ENCODE measurements around the gene IRAK3. TPM values are rescaled to one million over a fixed set of nuclear protein-coding genes. Genes with fewer than 3 reads are reported as not detected.

Gene IRAK3
- total RNA-seq, 2 donors from 2014 or later = 0.66 to 1.0 TPM

DNA sequence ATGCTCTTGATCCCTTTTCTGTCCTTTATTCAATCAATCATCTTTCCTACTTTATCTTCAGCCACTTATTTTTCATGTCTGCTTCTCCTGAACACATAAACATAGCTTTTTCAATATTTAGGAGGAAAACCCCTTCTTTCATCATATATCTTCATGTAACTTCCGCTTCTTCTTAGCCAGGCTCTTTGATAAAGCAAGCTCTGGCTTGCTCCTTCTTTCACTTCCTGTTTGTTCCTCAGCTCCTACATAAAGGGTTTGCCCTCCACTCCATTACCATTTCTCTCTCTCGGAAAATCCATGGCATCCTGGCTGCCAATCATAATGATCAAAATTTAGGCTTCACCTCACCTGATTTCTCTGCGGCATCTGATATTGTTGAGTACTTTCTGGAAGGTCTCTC lies 79.5 kb downstream of the IRAK3 start:
- Mint-ChIP-seq H3K36me3 (no peaks in the 10 kb centered on the region), H3K27ac (no peak overlapping the region), H3K9me3 (no peaks in the 10 kb centered on the region)
- DNase-seq (ENCODE audit: low spot score in 2 of 2) (no peak), ATAC-seq (no peak)

DNA sequence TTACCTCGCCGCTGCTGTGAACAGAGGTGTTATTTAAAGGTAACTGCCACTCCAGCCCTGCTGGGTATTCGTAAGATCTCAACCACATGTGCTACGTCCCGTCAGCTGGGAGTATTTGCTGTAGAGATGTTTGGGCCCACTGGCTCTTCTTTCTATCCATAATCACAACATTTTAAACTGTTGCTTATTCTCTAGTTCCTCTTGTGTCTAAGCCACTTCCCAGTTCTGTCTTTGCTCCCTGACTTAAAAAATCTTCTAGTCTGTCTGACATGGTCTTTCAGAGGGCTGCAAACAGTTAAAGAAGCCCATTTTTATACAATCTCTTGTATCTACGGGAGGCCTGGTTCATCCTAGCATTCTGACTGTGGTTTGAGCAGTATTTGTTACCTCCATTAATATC lies 80.1 kb downstream of the IRAK3 start:
- Mint-ChIP-seq H3K27ac (no peak overlapping the region), H3K36me3 (no peaks in the 10 kb centered on the region), H3K9me3 (no peaks in the 10 kb centered on the region)

DNA sequence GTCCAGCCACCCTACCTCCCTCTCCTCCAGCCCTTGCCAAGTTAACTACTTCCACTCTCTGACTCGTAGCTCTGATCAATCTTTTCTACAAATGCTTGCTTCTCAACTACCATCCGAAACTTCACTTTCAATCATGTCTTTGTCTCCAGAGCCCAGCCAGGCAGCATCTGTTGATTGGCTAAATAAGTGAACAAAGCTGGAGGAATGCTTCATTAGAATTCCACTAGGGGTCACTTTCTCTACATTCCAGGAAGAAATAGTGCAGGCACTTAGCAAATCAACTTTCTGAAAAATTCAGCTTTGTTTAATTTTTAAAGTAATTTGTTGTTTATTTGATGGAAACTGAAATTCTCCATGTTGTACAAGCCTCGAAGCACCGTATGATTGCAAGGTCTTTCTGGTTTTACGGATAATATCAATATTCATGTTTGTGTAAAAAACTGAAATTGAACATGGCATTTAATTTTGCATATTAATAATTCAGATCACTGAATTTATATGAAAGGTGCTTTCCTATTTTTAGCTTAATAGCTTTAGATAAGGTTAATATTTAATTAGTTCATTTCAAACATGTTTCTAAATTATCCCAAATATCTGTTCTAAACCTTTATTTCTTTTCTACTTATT lies 80.9 kb downstream of the IRAK3 start:
- no peak overlapping the region for H3K27ac Mint-ChIP-seq
- no peaks in the 10 kb centered on the region for H3K36me3 Mint-ChIP-seq
- DNase-seq (ENCODE audit: low spot score in 2 of 2) (no peak), ATAC-seq (peak; percentile 67 to 79)
- H3K9me3 Mint-ChIP-seq = no peaks in the 10 kb centered on the region

More for the DNA sequence above, 80.1 kb downstream of the IRAK3 start:
- ATAC-seq (no peak), DNase-seq (ENCODE audit: low spot score in 2 of 2) (no peak)

DNA sequence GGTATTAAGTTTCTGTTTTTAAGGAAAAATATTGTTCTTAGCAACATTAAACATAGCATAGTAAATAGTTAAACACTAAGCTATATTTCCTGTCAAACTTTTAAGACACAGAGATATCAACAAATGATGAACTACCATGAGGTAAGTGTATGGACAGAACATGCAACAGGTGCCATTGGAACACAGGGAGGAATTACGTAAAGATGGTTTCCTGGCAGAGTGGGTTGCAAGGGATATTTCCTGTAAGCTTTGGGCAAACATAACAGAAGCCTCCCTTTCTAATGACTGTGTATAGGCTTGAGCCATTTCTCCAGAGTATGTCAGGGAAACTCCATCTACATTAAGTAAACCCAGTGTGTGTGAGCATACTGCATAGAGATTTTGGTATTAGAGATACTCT lies 81.6 kb downstream of the IRAK3 start:
- Mint-ChIP-seq H3K27ac (no peak overlapping the region), H3K36me3 (no peaks in the 10 kb centered on the region), H3K9me3 (no peaks in the 10 kb centered on the region)
- no peak for DNase-seq (ENCODE audit: low spot score in 2 of 2)
- ATAC-seq = no peak

GRCh38 chr12:66272650-66273049 lies 83.6 kb downstream of the IRAK3 start:
- no peak for DNase-seq (ENCODE audit: low spot score in 2 of 2)
- H3K36me3 Mint-ChIP-seq = no peaks in the 10 kb centered on the region
- ATAC-seq = no peak
- no peak overlapping the region for H3K27ac Mint-ChIP-seq
- H3K9me3 Mint-ChIP-seq = no peaks in the 10 kb centered on the region

GRCh38 chr12:66273147-66273546 lies 84.1 kb downstream of the IRAK3 start:
- DNase-seq (ENCODE audit: low spot score in 2 of 2) (no peak), ATAC-seq (no peak)
- Mint-ChIP-seq H3K9me3 (no peaks in the 10 kb centered on the region), H3K36me3 (no peaks in the 10 kb centered on the region), H3K27ac (no peak overlapping the region)

GRCh38 chr12:66275040-66275439 lies 86.0 kb downstream of the IRAK3 start:
- no peak for DNase-seq (ENCODE audit: low spot score in 2 of 2)
- peak overlapping the region in 1 of 2 donors; percentile 31 for H3K27ac Mint-ChIP-seq

GRCh38 chr12:66279123-66279712 lies 90.2 kb downstream of the IRAK3 start:
- ATAC-seq (peak in 1 of 2 donors; percentile 70), DNase-seq (ENCODE audit: low spot score in 2 of 2) (peak in 1 of 2 donors; percentile 15)
- Mint-ChIP-seq H3K9me3 (peaks cover 6% of the 10 kb centered on the region in 2 donors), H3K36me3 (peaks cover 6 to 12% of the 10 kb centered on the region in 2 donors), H3K27ac (no peak overlapping the region)

More at GRCh38 chr12:66275040-66275439, 86.0 kb downstream of the IRAK3 start:
- peak; percentile 46 to 94 for ATAC-seq
- Mint-ChIP-seq H3K36me3 (no peaks in the 10 kb centered on the region), H3K9me3 (no peaks in the 10 kb centered on the region)

DNA sequence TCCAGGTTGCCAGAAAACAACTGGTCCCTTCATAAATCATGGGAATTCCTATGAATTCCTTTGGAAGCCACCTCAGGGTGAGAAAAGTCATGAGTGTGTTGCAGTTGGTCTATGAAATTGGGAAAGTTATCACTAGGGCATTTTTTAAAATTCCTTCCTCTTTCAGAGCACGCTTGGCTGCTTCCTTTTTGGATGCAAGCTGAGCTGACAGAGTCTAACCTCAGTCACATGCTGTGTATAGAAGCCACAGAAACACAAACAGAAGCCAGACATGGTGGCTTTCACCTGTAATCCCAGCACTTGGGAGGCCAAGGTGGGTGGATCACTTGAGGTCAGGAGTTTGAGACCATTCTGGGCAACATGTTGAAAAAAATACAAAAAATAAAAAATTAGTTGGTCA lies 91.5 kb downstream of the IRAK3 start:
- H3K9me3 Mint-ChIP-seq = peaks cover 6% of the 10 kb centered on the region in 2 donors
- DNase-seq (ENCODE audit: low spot score in 2 of 2) (no peak), ATAC-seq (no peak)
- no peak overlapping the region for H3K27ac Mint-ChIP-seq
- H3K36me3 Mint-ChIP-seq = peaks cover 6 to 12% of the 10 kb centered on the region in 2 donors

GRCh38 chr12:66282244-66282643 lies 93.2 kb downstream of the IRAK3 start:
- no peak for DNase-seq (ENCODE audit: low spot score in 2 of 2)
- peaks cover 15 to 17% of the 10 kb centered on the region in 2 donors for H3K9me3 Mint-ChIP-seq
- no peak for ATAC-seq
- no peak overlapping the region for H3K27ac Mint-ChIP-seq
- H3K36me3 Mint-ChIP-seq = peaks cover 6 to 19% of the 10 kb centered on the region in 2 donors

DNA sequence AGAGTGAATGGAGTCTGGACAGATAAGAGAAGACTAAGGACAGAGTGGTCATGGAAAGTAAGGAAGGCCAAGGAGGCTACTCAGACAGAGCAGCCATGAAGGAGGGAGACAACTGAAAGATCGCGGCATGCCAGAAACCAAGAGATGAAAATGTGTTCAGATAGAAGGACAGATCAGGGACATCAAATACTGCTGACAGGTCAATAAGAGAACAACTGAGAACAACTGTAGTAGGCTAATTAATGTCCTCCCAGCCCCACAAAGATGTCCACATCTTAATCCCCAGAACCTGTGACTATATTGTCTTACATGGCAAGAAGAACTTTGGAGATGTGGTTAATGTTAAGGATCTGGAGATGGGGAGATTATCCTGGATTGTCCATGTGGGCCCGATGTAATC lies 98.3 kb downstream of the IRAK3 start:
- Mint-ChIP-seq H3K27ac (peak overlapping the region; percentile 37 to 67), H3K9me3 (peaks cover 15 to 27% of the 10 kb centered on the region in 2 donors), H3K36me3 (peaks cover 0 to 26% of the 10 kb centered on the region in 2 donors)
- DNase-seq (ENCODE audit: low spot score in 2 of 2) (no peak), ATAC-seq (no peak)

DNA sequence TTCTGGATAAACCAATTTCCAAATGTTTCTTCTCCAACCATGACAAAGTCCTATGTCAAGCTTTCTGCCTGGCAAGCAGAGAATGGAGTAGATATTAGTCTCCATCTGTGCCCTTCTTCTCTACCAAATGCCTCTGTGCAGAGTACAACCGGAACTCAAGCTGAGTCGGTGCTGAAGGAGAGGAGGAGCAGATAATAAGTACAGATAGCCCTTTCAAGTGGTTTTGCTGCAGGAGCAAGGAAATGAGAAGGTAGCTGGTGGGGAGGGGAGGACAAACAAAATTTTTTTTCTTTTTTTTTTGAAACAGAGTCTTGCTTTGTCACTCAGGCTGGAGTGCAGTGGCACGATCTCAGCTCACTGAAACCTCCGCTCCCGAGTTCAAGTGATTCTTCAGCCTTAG lies 99.1 kb downstream of the IRAK3 start:
- H3K9me3 Mint-ChIP-seq = peaks cover 15 to 29% of the 10 kb centered on the region in 2 donors
- H3K27ac Mint-ChIP-seq = peak overlapping the region in 1 of 2 donors; percentile 67
- DNase-seq (ENCODE audit: low spot score in 2 of 2) = peak in 1 of 2 donors; percentile 27
- H3K36me3 Mint-ChIP-seq = peaks cover 0 to 25% of the 10 kb centered on the region in 2 donors
- ATAC-seq = peak; percentile 91

GRCh38 chr12:66289485-66289884 lies 100.5 kb downstream of the IRAK3 start:
- Mint-ChIP-seq H3K9me3 (peaks cover 15 to 33% of the 10 kb centered on the region in 2 donors), H3K36me3 (peaks cover 0 to 25% of the 10 kb centered on the region in 2 donors), H3K27ac (peak overlapping the region in 1 of 2 donors; percentile 73)
- ATAC-seq (no peak), DNase-seq (ENCODE audit: low spot score in 2 of 2) (no peak)

GRCh38 chr12:66290716-66291200 lies 101.7 kb downstream of the IRAK3 start:
- Mint-ChIP-seq H3K9me3 (peaks cover 15 to 33% of the 10 kb centered on the region in 2 donors), H3K27ac (peak overlapping the region; percentile 32 to 73), H3K36me3 (peaks cover 0 to 25% of the 10 kb centered on the region in 2 donors)
- DNase-seq (ENCODE audit: low spot score in 2 of 2) = no peak
- ATAC-seq = peak; percentile 42 to 78

DNA sequence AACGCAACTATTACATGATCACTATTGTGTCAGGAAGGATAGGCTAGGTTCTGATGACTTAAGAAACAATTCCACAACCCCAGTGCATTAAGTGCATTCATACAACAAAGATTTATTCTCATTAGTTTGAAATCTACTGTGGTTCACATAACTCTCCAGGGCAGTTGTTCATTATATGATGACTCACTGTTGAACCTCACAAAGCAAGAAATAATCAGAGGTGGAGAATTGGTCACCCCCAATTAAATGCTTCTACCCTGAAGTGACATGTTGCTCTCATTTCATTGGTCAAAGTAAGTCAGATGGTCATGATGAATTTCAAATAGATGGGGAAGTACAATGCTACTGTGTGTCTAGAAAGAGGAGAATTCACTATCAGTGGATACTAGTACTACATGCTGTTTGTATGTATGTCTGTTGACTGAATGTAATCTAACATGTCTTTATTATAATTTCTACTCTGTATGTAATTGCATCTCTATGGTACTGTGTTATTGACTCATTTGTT lies 107.2 kb downstream of the IRAK3 start:
- Mint-ChIP-seq H3K9me3 (peaks cover 3 to 13% of the 10 kb centered on the region in 2 donors), H3K36me3 (peaks cover 0 to 6% of the 10 kb centered on the region in 2 donors)
- no peak for DNase-seq (ENCODE audit: low spot score in 2 of 2)

DNA sequence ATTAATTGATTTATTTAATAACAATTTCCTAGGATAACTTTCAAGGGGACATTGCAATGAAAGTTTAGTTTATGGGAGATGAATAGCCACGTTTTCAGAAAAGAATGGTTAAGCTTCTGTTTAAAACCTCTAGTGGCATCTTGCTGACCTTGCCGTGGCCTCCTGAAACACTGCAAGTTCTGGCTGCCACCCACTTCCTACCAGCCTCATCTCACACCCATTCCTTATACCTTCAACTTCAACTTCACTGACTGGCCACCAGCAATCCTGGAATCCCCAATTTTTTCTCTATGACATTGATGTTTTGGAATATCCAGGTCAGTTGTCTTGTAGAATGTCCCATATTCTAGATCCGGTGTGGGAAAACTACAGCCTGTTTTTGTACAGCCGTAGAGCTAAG lies 108.1 kb downstream of the IRAK3 start:
- Mint-ChIP-seq H3K27ac (no peak overlapping the region), H3K36me3 (peaks cover 0 to 1% of the 10 kb centered on the region in 2 donors)
- ATAC-seq = no peak

More for the DNA sequence above, 107.2 kb downstream of the IRAK3 start:
- no peak overlapping the region for H3K27ac Mint-ChIP-seq
- peak in 1 of 2 donors; percentile 26 for ATAC-seq

GRCh38 chr12:66297923-66298322 lies 108.9 kb downstream of the IRAK3 start:
- no peak for ATAC-seq
- Mint-ChIP-seq H3K27ac (no peak overlapping the region), H3K36me3 (peaks cover 7% of the 10 kb centered on the region in 2 donors), H3K9me3 (peaks cover 0 to 5% of the 10 kb centered on the region in 2 donors)
- no peak for DNase-seq (ENCODE audit: low spot score in 2 of 2)

More for the DNA sequence above, 108.1 kb downstream of the IRAK3 start:
- no peak for DNase-seq (ENCODE audit: low spot score in 2 of 2)
- peaks cover 0 to 8% of the 10 kb centered on the region in 2 donors for H3K9me3 Mint-ChIP-seq
